ENCODE measurements around the gene MUS81.
A peak's percentile ranks its signal among the peaks of the same experiment; 100 is the strongest.

The MUS81 gene

GRCh38 chr11:65870706-65871681 is 10.8 kb downstream of the MUS81 start:
- no peak for FAIRE-seq

GRCh38 chr11:65871811-65872548 is 11.7 kb downstream of the MUS81 start:
- no peak for FAIRE-seq
- no peak for DNase-seq (ENCODE audit: extremely low spot score, insufficient read length, low read depth)

More at GRCh38 chr11:65870706-65871681, 10.8 kb downstream of the MUS81 start:
- no peak for DNase-seq (ENCODE audit: extremely low spot score, insufficient read length, low read depth)

DNA sequence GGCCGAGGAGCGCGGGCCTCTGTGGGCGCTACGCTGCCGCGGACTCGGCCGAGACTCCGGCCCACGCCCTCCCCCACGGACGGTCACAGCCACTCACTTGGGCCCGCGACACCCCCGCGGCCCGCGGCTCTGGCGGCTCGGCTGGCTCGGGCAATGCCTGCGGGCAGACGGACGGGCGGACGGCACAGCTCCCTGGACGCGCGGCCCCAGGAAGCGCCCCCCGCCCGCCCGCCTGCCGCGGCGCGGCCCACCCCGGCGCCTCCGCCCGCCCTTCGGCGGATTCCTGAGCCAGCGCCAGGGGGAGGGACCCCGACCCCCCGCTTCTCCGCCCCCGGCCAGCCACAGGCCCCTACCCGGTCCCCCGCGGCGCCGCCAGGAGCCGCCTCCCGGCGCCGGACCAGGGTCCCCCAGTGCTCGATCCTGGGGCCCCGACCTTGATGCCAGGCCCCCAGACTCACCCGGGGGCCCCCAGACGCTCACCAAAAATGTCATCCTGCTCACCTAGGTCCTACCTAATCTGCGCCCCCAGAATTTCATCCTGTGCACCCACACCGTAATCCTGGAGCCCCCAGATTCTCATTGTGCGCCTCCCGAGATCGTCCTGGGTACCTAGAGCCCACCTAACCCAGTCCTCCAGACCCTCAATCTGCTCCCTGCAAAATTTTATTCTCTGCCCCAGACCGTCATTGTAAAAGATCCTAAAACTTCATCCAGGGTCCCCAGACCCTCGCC is 12.5 kb downstream of the MUS81 start, which contains the start of gene EFEMP2:
TSS of gene EFEMP2 (minus strand) at position 215 of the 732 bp plus-strand sequence. CDS start 446 bp downstream, outside the sequence.
- DNase-seq (ENCODE audit: extremely low spot score, insufficient read length, low read depth) (no peak), FAIRE-seq (no peak)

GRCh38 chr11:65873318-65874156 is 13.3 kb downstream of the MUS81 start:
- FAIRE-seq, result peak; percentile 97
- DNase-seq (ENCODE audit: extremely low spot score, insufficient read length, low read depth), result peak; percentile 90

- no peak for FAIRE-seq
- no peak for DNase-seq (ENCODE audit: extremely low spot score, insufficient read length, low read depth)
Observed at GRCh38 chr11:65879617-65880016, 19.4 kb downstream of the MUS81 start, which contains the start of gene CTSW. Gene CTSW (plus strand): TSS chr11:65879837. CDS start chr11:65879855, 18 bp downstream.

- DNase-seq (ENCODE audit: extremely low spot score, insufficient read length, low read depth) (no peak), FAIRE-seq (no peak)
Observed at GRCh38 chr11:65880027-65880426, 19.8 kb downstream of the MUS81 start.

DNA sequence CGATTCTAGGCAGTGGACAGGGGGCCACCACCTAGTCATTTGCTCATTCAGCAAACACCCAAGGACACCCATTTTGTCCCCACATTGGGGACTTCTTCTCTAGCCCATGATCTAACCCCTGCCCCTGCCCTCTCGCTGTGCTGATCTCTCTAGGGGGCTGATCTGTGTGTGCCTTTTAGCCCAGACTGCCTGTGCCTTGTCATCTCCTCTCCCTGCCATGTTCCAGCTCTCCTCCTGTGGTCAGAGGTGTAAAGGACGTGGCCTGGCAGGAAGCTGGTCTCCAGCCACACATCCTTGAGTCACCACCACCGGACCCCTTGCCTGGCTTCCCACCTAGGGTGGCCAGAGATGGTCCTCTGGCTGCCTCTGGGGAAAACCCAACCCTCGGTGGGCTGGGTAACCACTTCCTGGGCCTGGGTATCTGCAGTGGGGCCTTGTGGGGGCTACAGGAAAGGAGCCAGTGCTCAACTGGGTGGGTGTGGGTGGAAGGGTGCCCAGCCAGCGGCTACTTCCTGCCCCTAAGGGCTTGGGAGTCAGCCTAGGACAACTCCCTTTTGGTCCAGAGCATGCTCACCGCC is 20.7 kb downstream of the MUS81 start:
- DNase-seq (ENCODE audit: extremely low spot score, insufficient read length, low read depth), result no peak
- no peak for FAIRE-seq

DNA sequence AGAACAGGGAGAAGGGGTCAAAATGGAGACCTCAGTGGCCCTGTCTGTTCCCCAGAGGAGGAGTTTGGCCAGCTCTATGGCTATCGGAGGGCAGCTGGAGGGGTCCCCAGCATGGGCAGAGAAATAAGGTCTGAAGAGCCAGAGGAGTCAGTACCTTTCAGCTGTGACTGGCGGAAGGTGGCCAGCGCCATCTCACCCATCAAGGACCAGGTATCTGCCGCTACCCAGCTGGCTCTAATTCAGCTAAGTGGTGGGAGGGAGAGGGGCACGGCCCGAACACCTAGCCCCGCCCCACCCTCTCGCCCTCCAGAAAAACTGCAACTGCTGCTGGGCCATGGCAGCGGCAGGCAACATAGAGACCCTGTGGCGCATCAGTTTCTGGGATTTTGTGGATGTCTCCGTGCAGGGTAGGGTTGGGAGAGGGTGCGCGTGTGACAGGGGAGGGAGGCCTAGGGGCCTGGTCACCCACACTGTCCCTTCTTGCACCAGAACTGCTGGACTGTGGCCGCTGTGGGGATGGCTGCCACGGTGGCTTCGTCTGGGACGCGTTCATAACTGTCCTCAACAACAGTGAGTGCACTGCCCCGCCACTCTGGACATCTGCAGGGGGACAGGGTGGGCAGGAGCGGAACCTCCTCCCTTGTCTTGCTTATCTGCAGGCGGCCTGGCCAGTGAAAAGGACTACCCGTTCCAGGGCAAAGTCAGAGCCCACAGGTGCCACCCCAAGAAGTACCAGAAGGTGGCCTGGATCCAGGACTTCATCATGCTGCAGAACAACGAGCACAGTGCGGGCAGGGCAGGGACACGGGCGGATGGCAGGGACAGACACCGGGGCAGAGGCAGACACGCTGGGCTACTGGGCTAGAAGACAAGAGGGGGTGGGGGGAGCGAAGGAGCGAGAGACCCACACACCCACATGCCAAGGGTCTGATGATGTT is 22.2 kb downstream of the MUS81 start:
- FAIRE-seq, result no peak
- DNase-seq (ENCODE audit: extremely low spot score, insufficient read length, low read depth), result no peak

DNA sequence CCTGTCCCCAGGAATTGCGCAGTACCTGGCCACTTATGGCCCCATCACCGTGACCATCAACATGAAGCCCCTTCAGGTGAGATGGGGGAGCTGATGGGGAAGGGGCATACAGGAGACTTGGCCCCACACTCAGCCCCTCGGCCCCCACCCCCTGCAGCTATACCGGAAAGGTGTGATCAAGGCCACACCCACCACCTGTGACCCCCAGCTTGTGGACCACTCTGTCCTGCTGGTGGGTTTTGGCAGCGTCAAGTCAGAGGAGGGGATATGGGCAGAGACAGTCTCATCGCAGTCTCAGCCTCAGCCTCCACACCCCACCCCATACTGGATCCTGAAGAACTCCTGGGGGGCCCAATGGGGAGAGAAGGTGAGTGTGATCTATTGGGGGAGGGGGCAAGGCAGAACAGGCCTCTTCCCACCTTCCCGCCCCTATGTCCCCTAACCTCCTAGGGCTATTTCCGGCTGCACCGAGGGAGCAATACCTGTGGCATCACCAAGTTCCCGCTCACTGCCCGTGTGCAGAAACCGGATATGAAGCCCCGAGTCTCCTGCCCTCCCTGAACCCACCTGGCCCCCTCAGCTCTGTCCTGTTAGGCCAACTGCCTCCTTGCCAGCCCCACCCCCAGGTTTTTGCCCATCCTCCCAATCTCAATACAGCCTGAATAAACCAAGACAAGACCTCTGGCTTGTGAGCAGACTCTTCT is 23.0 kb downstream of the MUS81 start:
- FAIRE-seq, result no peak
- DNase-seq (ENCODE audit: extremely low spot score, insufficient read length, low read depth), result no peak

GRCh38 chr11:65883786-65884715 is 23.8 kb downstream of the MUS81 start:
- no peak for DNase-seq (ENCODE audit: extremely low spot score, insufficient read length, low read depth)
- FAIRE-seq, result no peak

DNA sequence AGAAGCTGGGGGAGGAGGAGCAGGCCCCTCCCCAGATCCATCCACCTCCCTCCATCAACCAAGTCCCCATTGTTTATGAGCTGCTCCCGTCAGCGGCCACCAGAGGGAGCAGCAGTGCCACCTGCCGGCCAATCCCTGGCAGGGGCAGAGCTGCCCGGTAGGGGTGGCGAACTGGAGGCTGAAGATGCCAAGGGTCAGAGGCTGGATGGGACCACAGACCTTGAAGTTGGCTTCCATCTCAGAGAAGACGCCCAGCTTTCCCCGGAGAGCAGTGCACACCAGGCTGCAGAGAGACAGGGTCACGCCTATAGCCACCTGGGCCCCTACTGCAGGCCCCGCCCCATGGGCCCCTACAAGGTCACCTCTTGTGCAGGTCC is 24.5 kb downstream of the MUS81 start:
- FAIRE-seq (peak; percentile 84), DNase-seq (ENCODE audit: extremely low spot score, insufficient read length, low read depth) (peak; percentile 72)

GRCh38 chr11:65885231-65885630 is 25.0 kb downstream of the MUS81 start:
- DNase-seq (ENCODE audit: extremely low spot score, insufficient read length, low read depth), result no peak
- no peak for FAIRE-seq

DNA sequence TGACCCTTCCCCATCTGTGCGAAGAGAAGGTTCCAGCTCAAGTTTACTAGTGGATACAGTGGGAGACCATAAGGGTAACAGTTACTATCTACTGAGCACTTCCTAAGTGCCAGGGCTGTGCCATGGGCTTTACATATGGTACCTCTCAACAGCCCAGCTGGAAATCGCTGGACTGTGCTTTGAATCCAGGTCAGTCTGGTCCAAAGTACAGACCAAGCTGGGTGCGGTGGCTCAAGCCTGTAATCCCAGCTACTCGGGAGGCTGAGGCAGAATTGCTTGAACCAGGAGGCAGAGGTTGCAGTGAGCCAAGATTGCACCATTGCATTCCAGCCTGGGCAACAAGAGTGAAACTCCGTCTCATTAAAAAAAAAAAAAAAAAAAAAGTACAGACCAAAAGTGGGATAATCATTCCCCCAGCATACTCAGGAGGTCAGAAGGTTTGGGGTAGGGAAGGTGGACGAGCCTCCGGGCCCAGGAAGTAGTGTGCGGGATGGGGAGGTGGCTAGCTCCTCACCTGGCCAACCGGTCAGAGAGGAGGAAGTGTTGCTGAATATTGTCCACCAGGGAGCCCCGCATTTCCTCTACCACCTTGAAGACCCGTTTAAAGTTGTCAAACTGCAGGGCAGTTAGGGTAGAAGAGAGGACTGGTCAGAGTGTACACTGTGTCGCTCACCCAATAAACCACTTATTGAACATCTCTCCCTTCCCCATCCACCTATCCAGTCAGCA is 25.7 kb downstream of the MUS81 start:
- FAIRE-seq (no peak), DNase-seq (ENCODE audit: extremely low spot score, insufficient read length, low read depth) (no peak)

DNA sequence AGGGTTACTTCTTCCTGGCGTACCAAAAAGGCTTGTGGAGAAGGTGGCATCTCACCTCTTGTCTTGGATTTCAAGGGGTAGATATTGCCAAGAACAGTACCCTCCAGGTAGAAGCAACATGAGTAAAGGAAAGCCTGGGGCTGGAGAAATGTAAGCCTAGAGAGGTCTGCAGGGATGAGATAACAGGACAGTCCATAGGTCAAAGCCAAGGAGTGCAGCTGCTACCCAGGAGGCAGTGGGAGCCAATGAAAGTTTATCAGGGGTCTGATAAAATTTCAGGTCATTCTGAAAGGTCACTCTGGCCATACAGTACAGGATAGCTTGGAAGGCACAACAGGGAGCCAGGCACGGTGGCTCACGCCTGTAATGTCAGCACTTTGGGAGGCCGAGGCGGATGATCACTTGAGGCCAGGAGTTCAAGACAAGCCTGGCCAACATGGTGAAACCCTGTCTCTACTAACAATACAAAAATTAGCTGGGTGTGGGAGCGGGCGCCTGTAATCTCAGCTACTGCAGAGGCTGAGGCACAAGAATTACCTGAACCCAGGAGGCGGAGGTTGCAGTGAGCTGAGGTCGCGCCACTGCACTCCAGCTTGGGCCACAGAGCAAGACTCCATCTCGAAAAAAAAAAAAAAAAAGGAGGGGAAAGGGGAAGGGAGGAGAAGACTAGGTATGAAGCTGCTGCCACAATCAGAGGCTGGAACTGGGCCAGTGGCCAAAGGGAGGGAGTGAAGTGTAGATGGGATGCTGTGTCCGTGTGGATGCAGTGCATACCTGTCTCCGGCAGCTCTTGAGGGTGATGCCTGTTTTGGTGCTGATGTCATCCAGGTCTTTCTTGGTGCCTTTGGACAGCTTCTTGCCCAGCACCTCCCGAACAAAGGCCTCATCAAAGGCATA is 26.8 kb downstream of the MUS81 start:
- FAIRE-seq, result no peak
- DNase-seq (ENCODE audit: extremely low spot score, insufficient read length, low read depth), result no peak

DNA sequence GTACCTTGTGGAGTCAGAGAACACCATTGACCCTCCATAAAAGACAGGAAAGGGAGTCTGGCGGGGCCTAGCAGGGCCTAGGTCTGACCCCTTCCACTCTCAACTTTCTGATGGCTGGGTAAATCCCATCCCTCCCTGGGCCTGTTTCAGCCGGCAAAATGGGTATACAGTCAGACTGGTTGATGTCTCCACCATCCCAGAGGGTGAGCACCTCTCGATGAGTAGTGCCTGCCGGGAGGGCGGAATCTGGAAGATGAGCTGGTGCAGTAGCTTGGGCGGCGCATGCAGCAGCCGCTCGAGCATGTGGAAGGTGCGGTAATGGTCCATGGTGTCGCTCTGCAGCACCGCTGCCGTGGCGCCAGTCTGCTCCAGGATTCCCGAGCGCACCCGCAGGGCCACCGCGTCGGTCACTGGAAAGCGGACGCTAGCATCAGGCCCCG is 27.5 kb downstream of the MUS81 start:
- FAIRE-seq, result no peak
- no peak for DNase-seq (ENCODE audit: extremely low spot score, insufficient read length, low read depth)
